Erythroblast (primary cell): ENCODE results near the gene PHRF1.

Experiments used
- GATA1 ChIP-seq: IDR thresholded peaks from 2 replicates; pipeline ENCODE4 v1.6.1; 2011; ENCODE audit warnings: low read depth, mild to moderate bottlenecking, control low read depth, low read length, moderate library complexity
- POLR2A ChIP-seq: IDR thresholded peaks from 2 replicates; pipeline ENCODE4 v1.6.1; 2011; ENCODE audit warnings: mild to moderate bottlenecking, low read length

DNA sequence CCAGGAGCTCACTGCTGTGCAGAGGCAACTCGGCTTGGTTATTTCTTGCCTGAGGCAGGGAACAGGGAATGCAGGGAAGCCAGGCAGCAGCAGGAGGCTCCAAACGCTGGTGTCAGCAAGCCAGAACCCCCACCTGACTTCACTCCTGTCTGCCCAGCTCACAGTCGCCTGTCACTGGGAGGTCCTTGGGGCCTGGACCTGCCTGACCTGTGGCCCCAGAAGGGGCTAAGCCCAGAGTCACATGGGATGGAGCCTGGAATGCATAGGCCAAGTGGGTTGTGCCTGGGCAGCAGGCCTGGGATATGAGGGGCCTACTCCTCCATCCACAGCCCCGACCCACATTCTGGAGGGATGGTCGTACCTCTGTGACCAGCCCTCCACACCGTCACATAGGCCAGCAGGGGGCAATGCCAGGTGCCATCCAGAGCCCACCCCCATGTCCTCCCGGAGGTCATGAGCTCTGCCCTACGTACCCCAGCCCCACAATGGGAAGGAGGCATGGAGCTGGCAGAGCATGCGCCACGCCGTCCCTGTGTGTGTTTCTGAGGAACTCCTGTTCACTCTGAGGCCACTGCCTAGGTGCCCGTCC lies 10.3 kb upstream of the PHRF1 start:
- TF ChIP-seq POLR2A (no peak), GATA1 (no peak)
